Lung microvascular endothelial cell (primary cell): ENCODE results near the gene NDFIP2. TPM values are rescaled to one million over a fixed set of nuclear protein-coding genes. Genes with fewer than 3 reads are reported as not detected.

ENCODE experiments used
- DNase-seq, 2 donors: peaks; one replicate each; pipeline versions ENCODE4 v3.0.0 to v3.0.0-alpha.2; 2010; ENCODE audit warnings: low read depth in 2 of 2
- total RNA-seq: library from RNA; depleted of rRNA; stranded (reverse); fragments of >200 nt; gene quantifications from 2 replicates; pipeline ENCODE4 v1.2.1, GENCODE V29; 2014

NDFIP2 gene
- total RNA-seq, 1 donor from 2014 or later = 22.2 TPM

GRCh38 chr13:79492918-79493594 lies 12.1 kb downstream of the NDFIP2 start:
- no peak for DNase-seq

- no peak for DNase-seq
Measured at GRCh38 chr13:79496188-79496587, 15.2 kb downstream of the NDFIP2 start.

- DNase-seq = no peak
Measured at GRCh38 chr13:79497064-79497463, 16.1 kb downstream of the NDFIP2 start.

GRCh38 chr13:79497852-79498251 lies 16.9 kb downstream of the NDFIP2 start:
- DNase-seq = no peak

- no peak for DNase-seq
Measured at GRCh38 chr13:79500829-79501228, 19.9 kb downstream of the NDFIP2 start.

- peak in 1 of 2 donors; percentile 68 for DNase-seq
Measured at GRCh38 chr13:79501538-79502232, 20.7 kb downstream of the NDFIP2 start.

DNA sequence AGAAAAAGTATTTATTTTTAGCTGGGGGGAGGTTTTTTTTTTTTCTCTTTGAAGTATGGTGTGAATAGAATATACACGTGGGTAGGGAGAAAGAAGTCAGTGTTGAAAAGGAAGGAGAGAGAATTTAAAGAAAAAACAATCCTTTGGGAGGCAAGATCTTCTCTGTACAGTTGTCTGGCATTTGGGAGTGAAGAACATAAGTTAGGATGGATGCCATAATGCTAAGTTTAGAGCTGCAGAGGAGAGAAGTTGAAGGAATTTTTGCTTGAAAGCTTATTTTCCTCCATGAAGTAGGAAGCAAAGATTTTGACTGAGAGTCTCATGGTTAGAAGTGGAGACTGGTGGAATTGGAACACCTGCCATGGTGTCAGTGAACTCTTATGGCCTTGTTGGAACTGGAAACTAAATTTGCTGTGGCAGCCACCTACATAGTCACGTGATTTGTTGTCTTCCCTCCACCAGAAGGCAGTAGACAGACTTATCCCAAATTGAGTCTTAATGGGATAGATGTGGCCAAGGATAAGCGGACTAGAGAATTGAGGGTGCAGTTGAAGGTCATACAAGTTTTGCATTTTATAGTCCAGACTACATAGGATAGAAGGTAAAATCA lies 22.0 kb downstream of the NDFIP2 start:
- no peak for DNase-seq

DNA sequence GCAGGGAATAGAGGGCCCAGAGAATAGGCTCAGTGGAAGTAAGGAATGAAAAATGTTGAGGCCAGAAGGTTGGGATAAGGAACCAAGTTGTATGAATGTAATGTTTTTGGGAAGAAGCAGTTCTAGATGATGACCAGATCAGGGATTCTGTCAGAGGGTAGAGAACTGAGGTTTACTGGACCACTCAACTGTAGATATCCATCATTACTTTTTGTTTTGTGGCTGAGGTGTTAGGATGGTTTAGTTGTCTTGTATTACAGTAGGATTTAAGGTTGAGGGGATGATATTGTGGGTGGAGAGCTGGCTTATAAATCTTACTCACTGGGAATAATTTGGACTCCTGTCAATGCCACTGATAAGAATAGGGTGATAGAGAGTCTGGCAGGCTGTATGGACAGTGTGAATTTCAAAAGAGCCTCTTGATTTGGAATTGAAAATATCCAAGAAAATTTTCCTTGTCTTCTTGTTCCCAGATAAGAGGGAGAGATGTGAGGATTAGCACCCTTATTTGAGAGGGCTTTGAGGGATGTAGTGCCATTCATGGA lies 22.6 kb downstream of the NDFIP2 start:
- DNase-seq = no peak

- DNase-seq = peak in 1 of 2 donors; percentile 16
Measured at GRCh38 chr13:79508224-79508961, 27.4 kb downstream of the NDFIP2 start.

DNA sequence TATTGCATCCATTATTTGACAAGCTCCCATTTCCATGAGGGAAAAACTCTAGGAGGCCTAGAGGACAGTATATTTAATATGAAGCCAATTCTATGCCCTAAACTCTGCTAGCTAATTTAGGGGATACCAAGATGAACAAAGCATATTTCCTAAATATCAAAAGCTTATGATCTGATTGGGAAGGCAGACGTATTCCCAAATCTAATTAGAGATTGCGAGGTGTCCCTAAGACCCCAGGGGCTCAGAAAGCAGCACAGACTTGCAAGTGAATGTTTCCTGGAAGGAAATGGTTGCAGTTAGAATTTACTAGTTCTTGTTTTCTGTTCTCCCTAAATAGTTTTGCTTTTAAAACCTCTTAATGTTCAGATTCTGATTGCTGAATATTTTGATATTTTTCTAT lies 30.7 kb downstream of the NDFIP2 start:
- DNase-seq = no peak

- no peak for DNase-seq
Measured at GRCh38 chr13:79512950-79513349, 32.0 kb downstream of the NDFIP2 start.

DNA sequence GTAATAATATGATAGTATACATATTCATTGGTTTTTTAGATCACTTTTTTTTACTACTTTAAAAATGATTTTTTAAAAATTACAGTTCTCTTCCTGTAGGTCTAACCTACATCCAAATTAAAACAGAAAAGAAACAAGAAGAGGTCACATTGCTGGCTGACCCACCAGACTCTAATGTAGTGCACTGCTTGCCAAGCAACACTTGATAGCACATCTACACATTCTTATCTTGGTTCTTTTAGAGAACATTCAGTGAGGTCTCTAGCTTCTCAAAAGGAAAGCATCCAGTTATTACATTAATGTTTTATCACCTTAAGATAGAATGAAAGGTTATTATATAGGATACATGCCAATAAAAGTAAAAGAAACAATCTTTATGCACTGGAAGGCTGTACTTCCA lies 35.6 kb downstream of the NDFIP2 start:
- DNase-seq = no peak

- DNase-seq = no peak
Measured at GRCh38 chr13:79519255-79519654, 38.3 kb downstream of the NDFIP2 start.

DNA sequence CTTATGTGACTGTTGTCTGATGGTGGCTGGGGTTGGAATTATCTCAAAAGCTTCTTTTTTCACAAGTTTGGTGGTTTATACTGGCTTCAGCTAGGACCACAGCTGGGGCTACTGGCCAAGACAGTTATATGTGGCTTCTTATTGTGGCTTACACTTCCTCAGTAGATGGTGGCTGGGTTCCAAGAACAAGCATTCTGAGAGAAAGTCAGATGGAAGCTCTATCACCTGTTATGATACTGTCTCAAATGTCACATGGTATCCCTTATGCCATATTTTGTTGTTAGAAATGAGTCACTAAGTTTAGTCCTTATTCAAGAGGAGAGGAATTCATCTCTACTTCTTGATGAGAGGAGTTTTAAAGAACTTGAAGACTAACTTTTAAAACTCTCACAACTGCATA lies 41.6 kb downstream of the NDFIP2 start:
- peak in 1 of 2 donors; percentile 83 for DNase-seq

GRCh38 chr13:79525064-79525857 lies 44.3 kb downstream of the NDFIP2 start:
- peak; percentile 92 to 95 for DNase-seq

DNA sequence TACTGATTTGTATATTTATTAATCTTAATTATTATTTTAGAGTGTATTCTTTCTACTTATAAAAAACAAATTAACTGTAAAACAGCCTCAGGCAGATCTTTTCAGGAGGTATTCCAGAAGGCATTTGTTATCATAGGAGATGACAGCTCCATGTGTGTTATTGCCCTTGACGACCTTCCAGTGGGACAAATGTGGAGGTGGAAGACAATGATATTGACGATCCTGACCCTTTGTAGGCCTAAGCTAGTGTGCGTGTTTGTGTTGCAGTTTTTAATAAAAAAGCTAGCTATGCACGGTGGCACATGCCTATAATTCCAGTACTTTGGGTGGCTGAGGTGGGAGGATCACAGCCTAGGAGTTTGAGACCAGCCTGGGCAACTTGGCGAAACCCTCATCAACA lies 46.7 kb downstream of the NDFIP2 start:
- no peak for DNase-seq

- peak; percentile 18 to 57 for DNase-seq
Measured at GRCh38 chr13:79528356-79528755, 47.4 kb downstream of the NDFIP2 start.

GRCh38 chr13:79528759-79529191 lies 47.8 kb downstream of the NDFIP2 start:
- no peak for DNase-seq

DNA sequence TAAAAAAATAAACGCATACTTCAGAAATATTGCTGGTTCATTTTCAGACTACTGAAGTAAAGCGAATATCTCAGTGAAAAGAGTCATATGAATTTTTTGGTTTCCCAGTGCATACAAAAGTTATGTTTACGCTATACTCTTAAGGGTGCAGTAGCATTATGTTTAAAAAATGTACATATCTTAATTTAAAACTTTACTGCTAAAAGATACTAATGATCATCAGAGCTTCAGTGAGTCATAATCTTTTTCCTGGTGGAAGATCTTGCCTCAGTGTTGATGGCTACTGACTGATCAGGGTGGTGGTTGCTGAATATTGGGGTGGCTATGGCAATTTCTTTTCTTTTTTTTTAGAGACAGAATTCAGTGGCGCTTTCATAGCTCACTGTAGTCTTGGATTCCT lies 48.9 kb downstream of the NDFIP2 start:
- DNase-seq = no peak

GRCh38 chr13:79530270-79530669 lies 49.3 kb downstream of the NDFIP2 start:
- DNase-seq = no peak
